CD4-positive, alpha-beta T cell treated with Interferon gamma for 1 hour (primary cell): Measurements from ENCODE around the gene HDAC4.

Experiments used
- DNase-seq: peaks from one replicate; pipeline ENCODE4 v3.0.0-alpha.2; 2020

HDAC4 gene

GRCh38 chr2:239193925-239194677, 206.7 kb downstream of the HDAC4 start:
- no peak for DNase-seq

GRCh38 chr2:239193401-239193811, 207.4 kb downstream of the HDAC4 start:
- no peak for DNase-seq

DNA sequence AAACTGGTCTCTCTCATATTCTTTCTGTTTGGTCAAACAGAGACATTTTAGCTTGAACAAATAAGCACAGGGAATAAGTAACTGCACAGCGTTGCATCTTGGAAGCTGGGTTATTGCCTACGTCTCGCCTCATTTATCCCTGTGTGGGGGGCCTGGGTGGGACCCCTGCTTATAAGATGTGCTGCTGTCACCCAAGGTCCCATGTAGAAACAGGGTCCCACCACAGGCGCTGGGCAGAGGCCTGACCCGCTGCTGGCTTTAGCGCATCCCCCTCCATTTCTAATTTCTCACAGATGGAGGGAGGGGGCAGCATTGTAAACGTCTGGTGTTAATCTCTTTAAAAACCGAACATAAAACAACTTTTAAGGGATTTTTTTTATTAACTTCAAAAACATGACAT, 207.8 kb downstream of the HDAC4 start:
- DNase-seq: no peak

DNA sequence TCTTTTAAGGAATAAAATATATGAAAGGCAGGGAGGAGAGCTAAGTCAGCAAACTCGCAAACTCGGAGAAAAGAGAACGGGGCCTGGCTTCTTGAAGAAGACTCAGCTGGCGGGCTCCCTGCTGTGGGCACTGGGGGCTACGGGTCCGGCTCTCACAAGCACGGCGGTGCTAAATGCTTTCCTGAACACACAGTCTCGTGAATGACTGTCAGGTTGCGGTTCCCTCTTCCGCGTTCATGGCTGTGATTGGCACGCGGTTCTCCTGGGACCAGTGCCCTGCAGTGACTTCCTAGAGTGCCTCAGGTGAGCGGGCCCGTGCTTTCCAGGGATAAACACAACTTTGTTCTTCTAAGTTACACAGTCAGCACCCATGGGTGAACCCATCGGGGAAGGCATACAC, 208.4 kb downstream of the HDAC4 start:
- DNase-seq: no peak

DNA sequence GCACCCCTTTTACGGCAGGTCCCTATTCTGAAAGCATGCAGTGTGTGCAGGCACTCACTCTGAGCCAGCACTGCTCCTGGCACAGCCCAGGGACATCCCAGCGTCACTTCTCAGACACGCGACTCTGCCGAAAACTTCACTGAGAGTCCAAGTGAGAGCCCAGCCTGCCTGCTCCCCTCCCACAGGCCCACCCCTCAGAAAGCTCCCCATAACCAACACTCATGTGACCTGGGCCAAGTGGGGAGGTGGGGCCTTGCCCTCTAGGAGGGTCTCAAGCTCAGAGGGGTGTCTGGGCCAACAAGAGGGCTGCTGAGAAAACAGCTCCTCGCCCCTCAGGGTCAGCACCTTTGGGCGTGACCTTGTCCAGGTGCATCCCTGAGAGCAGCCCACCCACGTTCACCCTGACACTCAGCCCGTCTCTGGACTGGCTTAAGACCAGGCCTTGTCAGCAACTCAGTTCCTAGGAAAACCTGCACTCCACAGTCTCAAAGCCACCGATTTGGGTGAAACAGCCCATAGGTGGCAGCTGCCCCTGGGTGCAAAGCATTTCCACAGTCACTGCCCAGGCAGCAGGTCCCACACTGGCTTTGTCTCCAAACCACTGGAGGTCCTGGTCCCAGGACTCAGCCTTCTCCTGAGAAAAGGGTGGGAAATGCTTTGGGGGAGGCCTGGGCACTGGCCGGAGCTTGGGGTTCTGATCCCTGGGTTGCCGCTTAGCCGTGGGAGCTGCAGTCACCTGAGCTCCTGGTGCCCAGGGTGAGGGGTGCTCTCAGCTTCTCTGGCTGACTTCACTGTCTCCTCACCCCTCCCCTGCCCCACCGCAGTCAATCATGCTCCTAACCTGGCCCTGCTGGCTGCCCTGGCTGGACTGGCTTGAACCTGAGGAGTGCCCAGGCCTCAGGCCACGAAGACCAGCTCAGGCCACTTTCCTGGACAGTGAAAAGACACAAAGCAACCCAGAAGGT, 209.6 kb downstream of the HDAC4 start:
- DNase-seq: no peak

- no peak for DNase-seq
These were observed 210.5 kb downstream of the HDAC4 start for GRCh38 chr2:239190361-239190760.

GRCh38 chr2:239189711-239190131, 211.1 kb downstream of the HDAC4 start:
- DNase-seq: no peak

DNA sequence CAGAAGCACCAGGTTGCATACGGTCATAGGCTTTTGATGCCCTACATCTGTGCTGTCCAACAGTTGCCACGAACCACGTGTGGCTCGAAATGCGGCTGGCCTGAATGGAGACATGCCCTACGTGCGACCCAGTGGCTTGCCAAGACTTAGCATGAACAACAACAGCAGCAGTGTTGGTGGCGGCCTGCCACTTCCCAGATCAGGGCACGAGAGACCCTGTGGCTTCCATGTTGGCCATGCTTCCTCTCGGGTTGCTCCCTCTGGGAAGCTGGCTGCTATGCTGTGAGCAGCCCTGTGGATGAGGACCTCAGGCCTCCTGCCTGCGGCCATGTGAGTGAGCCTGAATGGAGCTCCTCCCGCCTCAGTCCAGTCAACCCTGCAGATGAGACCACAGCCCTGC, 212.3 kb downstream of the HDAC4 start:
- no peak for DNase-seq

DNA sequence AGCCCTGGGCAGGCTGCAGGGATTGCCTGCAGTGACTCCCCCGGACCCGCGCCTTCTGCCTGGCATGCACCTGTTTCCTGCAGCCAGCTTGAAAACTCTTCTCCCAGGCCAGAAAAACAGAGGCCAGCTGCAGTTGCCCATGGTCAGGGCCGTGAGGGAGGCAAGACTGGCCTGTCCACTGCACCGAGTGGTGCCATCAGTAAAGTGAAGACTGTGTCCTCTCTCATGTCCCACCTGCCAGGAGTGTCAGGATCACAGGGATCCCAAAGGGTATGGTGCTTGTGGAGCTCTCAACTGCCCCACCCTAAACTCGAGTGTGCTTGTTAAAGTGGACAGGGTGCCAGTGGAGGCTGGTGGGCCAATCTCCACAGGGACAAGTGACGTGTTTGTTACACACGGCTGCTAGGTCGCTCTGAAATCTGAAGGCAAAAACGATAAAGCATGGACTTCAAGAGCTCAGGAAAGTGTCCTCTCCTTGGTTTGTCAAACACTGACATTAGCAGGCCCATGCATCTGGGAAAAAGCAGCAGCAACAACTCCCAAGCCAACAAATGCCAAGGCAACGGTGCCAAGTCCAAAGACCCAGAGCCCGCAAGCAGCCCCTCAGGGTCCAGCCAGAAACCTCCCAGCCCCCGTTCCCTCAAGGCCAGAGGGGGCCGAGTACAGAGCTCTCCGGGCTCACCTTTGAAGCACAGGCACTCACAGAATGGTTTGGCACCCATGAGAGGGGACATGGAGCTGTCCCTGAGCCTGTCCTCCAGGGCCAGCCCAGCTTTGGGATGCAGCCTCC, 213.2 kb downstream of the HDAC4 start:
- DNase-seq: no peak

GRCh38 chr2:239186516-239187357, 214.1 kb downstream of the HDAC4 start:
- DNase-seq: no peak

DNA sequence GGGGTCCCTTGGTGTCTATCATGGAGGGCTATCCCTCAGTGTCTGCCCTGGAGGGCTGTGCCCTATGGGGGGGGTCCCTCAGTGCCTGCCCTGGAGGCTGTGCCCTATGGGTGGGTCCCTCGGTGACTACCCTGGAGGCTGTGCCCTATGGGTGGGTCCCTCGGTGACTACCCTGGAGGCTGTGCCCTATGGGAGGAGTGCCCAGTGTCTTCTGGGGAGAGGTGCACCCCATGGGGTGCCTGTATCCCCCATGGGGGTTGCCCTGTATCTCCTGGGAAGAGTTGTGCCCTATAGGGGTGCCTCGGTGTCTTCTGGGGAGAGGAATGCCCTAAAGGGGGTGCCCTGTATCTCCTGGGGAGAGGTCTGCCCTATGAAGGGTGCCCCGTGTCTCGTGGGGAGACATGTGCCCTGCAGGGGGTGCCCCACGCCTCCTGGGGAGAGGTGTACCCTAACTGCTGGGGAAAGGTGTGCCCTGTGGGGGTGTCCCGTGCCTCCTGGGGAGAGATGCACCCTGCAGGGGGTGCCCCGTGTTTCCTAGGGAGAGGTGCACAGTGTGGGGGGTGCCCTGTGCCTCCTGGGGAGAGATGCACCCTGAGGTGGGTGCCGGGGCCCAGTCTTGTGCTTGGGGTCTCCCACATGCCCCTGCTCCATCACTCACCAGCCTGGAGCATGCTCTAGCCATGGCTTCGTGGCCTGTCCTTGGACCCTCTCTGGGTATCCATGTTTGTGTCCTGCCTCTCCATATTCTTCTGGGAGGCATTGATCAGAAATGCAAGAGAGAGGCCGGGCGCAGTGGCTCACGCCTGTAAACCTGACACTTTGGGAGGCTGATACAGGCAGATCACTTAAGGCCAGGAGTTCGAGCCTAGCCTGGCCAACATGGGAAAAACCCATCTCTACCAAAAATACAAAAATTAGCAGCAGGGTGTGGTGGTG, 215.6 kb downstream of the HDAC4 start:
- no peak for DNase-seq

DNA sequence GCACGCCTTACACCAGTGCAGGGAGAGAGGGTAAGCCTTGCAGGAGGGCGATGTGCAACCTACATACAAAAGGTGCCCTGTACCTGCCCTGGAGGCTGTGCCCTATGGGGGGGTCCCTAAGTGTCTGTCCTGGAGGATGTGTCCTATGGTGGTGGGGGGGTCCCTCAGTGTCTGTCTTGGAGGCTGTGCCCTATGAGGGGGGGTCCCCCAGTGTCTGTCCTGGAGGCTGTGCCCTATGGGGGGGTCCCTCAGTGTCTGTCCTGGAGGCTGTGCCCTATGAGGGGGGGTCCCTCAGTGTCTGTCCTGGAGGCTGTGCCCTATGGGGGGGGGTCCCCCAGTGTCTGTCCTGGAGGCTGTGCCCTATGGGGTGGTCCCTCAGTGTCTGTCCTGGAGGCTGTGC, 216.6 kb downstream of the HDAC4 start:
- no peak for DNase-seq

GRCh38 chr2:239182981-239183791, 217.6 kb downstream of the HDAC4 start:
- DNase-seq: no peak

GRCh38 chr2:239181903-239182581, 218.8 kb downstream of the HDAC4 start:
- DNase-seq: no peak

DNA sequence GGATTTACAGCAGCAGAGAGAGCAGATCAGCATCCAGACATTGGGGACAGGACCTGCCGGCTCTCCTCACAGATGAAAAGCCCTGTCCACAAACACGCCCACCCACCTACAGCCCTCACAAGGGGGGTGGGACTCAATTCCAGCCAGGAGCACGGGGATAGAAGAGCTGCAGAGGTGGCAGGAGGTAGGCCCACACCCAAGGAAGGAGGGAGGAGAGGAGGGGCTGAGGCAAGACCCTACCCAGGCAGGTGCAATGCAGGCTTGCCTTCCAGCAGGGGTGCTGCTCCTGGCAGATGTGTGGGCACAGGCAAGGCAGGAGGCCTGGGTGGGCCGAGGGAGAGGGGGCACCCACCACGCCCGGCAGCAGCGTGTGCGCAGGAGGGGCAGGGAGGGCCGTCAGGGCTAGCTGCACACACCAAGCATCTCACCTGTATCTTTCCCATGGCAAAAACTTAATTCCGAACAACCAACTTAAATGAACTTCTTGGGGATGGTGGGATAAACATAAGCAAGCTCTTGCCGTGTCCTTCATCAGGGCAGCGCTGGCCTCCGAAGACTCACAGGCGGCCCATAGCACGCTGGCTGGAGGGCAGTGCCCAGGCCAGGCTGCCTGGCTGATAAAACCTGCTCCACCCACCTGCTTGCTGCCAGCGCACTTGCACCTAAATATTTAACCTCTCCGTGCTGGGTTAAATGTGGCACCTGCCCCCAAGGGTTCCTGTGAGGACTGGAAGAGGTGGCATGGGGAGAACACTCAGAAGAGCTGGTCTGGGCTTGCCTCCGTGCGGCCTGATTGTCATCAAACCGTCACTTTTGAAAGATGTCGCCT, 219.5 kb downstream of the HDAC4 start:
- DNase-seq: no peak

GRCh38 chr2:239180526-239181073, 220.2 kb downstream of the HDAC4 start:
- DNase-seq: no peak

DNA sequence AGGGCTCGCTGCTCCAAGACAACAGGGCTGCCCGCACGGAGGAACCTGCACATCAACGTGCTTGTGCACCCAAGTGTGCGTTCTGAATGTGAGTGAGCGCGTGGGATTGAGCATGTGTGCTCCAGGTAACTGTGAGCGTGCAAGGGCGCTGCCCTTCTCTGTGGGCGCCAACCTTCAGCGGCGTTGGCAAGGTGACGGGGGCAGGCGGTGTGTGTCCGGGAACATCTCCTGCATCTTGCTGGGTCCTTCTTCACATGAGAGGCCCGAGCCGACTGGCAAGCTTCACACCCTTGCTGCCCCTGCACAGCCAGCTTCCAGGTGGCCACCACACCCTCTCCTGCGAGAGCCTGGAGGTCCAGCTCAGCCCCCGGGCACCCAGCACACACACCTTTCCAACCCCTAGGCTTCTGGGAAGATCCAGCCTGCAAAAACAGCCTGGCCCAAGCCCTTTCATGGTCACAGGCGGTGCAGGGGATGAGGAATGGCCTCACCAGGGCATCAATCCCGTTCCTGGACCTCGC, 220.9 kb downstream of the HDAC4 start:
- DNase-seq: no peak

GRCh38 chr2:239178954-239179353, 221.9 kb downstream of the HDAC4 start:
- no peak for DNase-seq
